Inflammatory macrophage treated with lipopolysaccharide for 1 hour (primary cell): ENCODE measurements around the gene MYO18A.
"Not testable (repeated sequence)": the region's sequence is repeated elsewhere in the genome, so short reads cannot be mapped to it uniquely, and the experiment has no call there.

Experiments
- DNase-seq, 2 donors: peaks; one replicate each; pipeline ENCODE4 v3.0.0-alpha.2; 2020 to 2022

Gene MYO18A, protein sequence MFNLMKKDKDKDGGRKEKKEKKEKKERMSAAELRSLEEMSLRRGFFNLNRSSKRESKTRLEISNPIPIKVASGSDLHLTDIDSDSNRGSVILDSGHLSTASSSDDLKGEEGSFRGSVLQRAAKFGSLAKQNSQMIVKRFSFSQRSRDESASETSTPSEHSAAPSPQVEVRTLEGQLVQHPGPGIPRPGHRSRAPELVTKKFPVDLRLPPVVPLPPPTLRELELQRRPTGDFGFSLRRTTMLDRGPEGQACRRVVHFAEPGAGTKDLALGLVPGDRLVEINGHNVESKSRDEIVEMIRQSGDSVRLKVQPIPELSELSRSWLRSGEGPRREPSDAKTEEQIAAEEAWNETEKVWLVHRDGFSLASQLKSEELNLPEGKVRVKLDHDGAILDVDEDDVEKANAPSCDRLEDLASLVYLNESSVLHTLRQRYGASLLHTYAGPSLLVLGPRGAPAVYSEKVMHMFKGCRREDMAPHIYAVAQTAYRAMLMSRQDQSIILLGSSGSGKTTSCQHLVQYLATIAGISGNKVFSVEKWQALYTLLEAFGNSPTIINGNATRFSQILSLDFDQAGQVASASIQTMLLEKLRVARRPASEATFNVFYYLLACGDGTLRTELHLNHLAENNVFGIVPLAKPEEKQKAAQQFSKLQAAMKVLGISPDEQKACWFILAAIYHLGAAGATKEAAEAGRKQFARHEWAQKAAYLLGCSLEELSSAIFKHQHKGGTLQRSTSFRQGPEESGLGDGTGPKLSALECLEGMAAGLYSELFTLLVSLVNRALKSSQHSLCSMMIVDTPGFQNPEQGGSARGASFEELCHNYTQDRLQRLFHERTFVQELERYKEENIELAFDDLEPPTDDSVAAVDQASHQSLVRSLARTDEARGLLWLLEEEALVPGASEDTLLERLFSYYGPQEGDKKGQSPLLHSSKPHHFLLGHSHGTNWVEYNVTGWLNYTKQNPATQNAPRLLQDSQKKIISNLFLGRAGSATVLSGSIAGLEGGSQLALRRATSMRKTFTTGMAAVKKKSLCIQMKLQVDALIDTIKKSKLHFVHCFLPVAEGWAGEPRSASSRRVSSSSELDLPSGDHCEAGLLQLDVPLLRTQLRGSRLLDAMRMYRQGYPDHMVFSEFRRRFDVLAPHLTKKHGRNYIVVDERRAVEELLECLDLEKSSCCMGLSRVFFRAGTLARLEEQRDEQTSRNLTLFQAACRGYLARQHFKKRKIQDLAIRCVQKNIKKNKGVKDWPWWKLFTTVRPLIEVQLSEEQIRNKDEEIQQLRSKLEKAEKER (N-terminal part only)

DNA sequence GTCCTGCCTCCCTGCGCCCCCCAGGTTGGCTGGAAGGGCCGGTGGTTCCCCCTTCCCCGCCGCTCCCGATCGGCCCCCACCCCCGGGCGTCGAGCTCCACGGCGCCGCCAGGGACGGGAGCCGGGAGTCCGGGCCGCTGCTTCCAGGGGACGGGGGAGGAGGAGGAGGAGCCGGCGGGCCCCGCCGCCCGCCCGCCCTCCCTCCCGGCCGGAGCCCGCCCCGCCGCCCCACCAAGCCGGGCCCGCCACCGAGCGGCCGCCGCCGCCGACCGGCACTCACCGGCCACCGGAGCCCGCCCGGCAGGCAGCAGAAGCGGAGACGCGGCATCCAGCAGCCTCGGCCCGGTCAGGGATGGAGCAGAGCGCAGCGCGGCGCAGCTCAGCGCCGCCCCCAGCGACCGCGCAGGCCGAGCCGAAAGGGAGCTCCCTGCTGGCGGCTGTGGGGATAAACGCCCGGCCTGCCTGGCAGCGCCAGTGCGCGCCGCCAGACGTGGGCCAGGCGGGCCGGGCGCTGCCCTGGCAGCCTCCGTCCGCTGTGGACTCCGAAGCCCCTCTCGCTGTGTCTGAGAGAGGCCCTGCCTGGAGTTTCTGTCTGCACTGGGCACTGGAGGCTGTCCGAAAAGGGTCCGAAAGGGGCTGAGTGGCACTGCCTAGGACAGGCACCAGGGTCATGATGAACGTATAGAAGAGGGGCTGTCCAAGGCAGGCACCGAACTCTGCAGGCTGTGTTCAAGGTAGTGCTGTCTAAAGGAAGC is at the start of gene MYO18A:
Gene MYO18A, minus strand, starts transcription at position 365 of the 754 bp plus-strand sequence. CDS start 13,458 bp downstream, outside the sequence.
- DNase-seq = peak; percentile 64 to 85

DNA sequence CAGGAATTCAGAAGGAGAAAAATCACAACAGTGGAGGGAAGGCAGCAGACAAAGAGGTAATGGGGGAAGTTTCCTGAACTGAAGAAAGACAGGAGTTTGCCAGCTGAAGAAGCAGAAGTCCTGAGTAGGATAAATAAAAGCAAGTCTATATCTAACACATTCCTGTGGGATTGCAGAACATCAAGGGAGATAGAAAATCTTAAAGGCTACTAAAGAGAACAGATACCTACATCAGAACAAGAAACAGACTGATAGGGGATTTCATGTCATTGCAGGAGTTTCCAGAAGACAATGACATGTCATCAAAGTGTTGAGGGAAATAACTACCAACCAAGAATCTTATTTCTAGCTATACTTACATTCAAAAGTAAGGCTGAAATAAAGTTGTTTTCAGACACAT is 45.2 kb upstream of the MYO18A start:
- DNase-seq = peak in 1 of 2 donors; percentile 44

DNA sequence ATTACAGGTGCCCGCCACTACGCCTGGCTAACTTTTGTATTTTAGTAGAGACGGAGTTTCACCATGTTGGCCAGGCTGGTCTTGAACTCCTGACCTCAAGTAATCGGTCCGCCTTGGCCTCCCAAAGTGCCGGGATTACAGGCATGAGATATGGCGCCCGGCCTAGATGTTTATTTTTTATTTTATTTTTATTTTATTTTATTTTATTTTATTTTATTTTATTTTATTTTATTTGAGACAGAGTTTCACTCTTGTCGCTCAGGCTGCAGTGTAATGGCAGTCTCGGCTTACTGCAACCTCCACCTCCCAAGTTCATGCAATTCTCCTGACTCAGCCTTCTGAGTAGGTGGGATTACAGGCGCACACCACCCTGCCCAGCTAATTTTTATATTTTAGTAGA is 41.1 kb upstream of the MYO18A start:
- not testable (repeated sequence) for DNase-seq

DNA sequence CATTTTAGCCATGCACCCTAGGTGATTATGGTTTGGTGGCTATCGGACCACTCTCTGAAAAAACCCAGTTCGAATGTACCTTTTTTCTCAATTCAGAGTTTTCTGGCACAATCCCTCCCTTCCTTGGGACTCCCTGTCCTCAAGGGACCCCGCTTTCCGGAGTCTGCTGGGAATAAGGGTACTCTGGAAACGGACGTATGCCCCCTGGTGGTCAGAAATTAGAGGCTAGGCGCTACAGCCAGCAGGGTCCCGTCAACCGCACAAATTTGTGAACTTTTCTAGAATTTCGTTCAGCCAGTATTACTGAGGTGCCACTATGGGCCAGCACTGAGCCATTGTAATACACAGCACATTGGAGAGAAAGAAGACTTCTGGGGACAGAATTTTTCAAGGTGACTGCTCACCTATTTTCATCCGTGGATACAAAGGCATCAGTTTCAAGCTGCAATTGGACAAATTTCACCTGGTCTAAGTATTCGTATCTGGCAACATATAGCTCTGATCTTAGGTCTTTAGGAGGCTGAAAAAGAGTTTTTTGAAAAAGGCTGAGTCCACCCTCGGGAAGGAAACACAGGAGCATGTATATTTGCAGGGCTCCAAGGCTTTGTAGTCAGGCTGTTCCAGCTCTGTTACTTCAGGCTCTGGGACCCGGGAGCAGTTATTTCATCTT is 39.3 kb upstream of the MYO18A start:
- peak; percentile 62 to 94 for DNase-seq

DNA sequence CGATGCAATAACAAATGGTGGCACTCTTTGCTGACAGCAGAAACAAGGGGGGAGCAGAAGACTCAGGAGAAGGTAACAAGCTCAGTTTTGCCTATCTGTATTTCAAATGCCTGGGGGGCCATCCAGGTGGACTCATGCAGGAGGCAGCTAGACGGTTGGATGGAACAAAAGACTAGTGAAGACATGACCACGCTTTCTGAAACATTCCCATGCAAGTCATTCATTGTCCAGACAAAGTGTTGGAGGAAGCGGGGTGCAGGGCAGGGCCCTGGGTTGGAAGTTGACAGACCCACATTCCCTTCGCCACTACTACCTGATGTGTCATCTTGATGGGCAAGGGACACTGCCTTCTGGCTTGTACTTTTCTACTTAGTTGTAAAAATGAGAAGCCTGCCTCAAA is 36.7 kb upstream of the MYO18A start:
- DNase-seq = no peak

DNA sequence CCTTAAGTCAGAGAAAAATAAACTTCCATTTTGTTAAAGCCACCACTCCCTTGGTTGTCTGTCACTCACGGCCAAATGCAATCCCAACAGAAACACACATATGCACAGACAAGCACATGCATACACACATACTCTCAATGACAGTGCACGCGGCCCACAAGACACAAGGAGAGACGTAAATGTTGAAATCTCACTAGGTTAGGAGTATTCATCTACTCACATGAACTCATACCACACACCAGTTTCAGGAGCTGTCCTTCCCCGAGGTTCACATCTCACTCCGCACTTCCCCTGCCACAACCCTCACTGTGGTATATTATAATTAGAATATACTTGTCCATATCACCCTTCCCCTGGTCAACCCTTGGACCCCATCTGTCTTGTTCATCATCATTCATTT is 36.0 kb upstream of the MYO18A start:
- no peak for DNase-seq

DNA sequence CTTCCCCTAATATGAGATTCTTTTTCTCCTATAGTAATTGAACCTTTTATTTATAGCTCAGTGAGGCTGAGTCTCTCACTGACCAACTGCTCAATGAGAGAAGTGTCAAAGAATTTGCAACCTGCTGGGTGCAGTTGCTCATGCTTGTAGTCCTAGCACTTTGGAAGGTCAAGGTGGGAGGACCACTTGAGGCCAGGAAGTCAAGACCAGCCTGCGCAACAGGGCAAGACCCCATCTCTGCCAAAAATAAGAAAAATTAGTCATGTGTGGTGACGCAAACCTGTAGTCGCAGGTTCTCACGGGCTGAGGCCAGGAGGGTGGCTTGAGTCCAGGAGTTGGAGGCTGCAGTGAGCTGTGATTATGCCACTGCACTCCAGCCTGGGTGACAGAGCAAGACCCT is 35.5 kb upstream of the MYO18A start:
- DNase-seq = no peak

DNA sequence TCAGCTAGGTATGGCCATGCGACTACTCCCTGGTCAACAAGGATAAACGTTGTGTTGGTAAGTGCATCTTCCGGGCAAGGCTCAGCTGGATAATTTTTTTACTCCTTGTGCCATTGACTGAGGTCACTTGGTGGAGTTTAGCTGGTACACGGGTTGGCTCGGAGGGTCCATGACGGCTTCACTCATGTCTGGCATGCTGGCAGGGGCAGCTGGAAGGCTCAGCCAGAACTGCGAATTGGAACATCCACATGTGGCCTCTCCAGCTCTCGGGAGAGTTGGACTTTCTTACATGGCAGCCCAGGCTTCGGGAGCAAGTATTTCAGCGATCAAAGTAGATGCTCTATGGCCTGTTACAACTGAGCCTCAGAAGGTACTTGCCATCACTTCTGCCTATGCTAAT is 35.0 kb upstream of the MYO18A start:
- no peak for DNase-seq

DNA sequence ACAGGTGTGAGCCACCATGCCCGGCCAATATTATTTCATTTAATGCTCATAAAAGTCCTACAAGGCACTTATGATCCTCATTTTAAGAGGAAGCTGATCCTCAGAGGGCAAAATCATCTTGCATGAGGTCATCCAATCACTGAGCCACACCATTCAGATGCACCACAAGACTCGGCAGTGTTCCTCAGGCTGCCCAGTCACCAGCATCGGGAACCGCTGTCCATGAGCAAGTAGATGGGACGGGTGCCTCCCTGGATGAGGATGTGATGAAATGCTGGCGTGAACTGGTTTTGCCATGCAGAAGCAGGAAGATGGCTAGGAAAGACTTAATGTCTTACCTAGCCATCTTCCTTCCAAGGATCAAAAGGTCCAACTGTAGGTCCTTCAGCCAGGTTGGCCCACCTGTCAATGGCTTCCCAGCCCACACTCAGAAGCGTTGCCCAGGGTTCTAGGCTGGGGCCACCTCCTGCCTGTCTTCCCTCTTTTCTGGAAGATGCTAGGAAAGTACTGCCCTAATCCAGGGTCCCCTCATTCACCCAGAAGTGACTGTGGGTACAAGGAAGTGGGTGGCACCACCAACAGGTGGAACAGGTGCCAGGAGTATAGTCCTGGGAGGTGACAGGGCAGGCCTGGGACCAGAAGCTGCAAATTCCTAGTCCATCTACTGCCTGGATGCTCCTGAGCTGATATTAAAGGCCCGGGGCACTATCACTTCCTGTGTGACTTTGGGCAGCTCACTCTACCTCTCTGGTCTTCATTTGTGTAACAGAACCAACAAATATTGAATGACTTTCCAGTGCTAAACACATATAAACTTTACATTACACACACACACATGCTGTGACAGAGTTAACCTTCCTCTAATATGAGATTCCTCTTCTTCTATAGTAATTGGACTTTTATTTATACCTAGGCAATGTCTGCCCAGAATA is 34.3 kb upstream of the MYO18A start:
- peak; percentile 86 to 97 for DNase-seq

DNA sequence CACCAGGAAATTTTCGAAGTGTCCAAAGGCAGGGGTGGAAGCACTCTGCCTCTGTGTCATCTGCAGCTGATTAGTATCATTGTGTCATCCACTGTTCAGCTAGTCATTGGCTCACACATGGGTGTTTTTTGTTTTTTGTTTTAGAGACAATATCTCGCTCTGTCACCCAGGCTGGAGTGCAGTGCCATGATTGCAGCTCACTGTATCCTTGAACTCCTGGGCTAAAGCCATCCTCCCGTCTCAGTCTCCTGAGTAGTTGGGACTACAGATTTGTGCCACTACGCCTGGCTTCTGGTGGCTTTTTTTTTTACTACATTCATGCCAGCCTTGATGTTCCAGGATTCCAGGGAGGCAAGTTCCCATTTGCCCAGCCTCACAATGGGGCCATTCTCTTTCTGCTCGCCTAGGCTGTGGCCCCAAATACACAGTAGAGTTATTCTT is 32.5 kb upstream of the MYO18A start:
- DNase-seq = peak; percentile 80 to 94

DNA sequence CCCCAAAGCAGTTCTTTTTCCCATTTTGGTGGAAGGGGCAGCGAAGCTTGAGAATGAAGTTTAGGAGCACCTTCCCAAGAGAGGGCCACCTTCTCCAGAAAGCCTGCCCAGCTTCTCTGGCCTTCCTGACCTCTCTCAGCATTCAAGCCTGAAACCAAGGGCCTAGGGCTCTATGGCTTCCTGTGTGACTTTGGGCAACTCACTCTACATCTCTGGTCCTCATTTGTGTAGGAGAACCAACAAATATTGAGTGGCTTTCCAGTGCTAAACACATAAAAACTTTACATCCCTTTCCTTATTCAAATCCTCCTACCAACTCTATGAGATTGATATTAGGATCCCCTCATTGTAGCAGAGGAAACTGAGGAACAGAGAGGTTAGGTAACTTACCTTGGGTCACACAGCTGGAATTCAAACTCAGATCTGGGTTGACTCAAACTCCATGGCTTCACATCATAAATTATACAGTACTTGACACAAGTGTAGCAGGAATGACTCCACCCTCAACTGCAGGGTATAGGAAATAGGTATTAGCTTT is 32.0 kb upstream of the MYO18A start:
- DNase-seq = no peak

DNA sequence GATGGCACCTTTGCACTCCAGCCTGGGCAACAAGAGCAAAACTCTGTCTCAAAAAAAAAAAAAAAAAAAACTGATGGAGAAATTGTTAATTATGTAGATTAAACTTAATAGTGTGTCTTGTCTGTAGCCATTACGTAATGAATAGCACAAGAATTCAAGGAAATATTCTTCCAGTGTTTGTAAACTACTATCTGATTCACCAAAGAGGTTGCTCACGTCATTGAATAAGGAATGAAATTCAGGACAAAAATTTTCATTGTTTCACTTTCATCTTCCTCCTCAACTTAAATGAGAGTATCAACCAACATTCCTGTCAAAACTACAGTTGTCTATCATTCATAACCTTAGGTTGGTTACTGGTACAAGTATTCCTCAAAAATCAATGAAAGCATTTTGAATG is 30.7 kb upstream of the MYO18A start:
- peak; percentile 71 to 85 for DNase-seq

DNA sequence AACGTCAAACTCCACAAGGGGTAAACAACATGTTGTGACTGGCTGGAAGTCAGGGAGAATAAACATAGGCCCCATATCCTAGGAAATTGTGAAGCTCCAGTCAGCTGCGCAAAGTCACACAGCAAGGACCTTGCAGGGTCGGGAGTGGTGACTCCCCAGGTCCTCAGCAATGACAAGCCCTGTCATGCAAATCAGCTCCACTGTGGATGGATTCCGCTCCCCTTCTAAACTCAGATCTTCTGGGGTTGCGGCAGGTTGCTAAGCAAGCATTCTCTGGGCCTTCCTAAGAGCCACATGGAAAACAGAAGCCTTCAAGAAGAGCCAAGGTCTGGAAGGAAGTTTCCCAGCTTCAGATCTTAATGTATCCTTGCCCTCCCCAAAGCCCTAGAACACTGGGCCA is 28.9 kb upstream of the MYO18A start:
- DNase-seq = no peak

DNA sequence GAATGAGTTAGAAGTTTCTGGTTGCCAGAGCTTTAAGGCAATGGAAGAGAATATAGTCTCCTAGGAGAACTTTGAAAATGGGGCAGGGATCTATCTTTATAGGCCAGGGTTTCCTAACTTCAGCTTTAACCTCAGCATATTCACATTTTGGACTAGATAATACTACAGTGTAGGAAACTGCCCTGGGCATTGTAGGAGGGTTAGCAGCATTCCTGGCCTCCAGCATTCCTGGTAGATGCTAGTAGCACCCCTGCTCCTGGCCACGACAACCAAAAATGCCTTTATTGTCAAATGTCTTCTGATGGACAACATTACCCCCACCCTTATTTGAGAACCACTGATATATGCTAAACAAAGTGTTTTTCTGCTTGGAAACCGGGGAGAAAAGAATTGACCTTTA is 27.8 kb upstream of the MYO18A start:
- DNase-seq = no peak

DNA sequence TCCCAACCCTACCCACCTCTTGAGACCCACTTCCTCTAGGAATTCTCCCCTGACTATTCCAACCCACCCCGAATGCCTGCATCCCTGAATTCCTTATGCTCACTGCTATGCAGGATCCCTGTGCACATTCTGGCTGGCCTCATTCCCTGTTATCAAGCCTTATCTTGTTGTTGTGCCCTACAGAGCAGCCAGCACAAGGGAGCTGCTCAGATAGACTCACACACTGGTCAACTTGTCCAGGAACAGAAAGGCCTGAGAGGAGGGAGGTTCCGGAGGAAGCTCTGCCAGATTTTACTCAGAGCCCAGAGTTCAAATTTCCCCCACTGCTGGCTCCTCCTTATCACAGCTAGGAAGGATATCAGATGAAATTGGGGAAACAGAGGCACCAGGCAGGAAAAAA is 24.8 kb upstream of the MYO18A start:
- no peak for DNase-seq

DNA sequence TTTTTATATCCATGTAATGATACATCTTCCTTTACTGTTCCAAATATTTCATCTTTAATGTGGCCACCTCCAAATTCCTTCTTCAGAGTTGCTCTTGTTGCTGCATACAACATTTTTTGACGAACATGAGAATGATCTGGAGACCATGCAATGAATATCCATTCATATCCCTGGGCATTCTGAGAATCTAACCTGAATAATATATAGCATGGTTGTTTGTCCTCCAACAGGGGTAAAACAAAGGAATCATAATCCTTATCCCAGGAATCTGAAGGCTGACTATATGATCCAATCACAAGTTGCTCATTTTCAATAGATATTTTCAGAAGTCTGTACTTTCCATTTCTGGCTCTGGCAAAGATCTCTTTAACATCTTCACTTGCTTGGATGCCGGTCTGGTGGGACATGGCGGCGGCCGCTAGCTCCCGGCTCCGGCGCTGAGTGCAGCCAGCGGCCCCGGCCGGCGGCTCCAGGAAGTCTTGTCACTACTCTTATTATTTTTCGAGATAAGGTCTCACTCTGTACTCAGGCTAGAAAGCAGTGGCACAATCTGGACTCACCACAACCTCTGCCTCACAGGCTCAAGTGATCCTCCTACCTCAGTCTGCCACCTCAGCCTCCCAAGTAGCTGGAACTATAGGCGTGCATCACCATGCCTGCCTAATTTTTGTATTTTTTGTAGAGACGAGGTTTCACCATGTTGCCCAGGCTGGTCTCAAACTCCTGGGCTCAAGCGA is 24.0 kb upstream of the MYO18A start:
- DNase-seq = not testable (repeated sequence)

DNA sequence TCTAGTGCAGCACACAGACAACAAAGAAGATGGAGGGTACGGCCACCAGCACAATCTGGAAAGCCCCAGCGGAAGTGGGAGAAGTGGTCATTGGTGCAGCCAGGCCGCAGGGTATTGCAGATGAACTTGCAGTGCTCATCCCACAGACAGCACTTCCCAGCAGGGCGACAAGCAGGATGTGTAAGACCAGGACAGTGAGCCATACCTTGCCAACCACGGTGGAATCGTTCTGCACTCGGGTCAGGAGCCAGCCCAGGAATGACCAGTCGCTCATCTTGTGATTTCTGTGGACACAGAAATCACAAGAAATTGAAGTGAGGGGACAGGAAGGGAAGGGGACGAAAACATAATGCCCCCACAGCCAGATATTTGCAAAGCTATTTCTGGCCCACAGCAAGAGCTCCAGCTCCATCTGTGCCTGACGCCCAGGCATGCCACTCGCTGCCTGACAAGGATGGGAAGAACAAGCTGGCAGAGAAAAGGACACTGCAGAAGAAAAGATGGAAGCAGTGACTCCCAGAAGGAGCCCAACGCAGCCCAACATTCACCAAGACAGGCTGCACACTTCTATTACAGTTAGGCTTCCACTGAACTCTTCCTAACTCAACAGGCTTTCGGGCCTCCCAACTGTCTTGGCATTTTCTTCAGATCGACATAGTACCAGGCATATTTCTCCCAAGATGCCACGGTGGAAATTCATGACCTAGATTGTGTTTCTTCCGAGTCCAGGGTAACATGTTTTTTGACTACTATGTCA is 17.5 kb upstream of the MYO18A start:
- DNase-seq = peak in 1 of 2 donors; percentile 69

DNA sequence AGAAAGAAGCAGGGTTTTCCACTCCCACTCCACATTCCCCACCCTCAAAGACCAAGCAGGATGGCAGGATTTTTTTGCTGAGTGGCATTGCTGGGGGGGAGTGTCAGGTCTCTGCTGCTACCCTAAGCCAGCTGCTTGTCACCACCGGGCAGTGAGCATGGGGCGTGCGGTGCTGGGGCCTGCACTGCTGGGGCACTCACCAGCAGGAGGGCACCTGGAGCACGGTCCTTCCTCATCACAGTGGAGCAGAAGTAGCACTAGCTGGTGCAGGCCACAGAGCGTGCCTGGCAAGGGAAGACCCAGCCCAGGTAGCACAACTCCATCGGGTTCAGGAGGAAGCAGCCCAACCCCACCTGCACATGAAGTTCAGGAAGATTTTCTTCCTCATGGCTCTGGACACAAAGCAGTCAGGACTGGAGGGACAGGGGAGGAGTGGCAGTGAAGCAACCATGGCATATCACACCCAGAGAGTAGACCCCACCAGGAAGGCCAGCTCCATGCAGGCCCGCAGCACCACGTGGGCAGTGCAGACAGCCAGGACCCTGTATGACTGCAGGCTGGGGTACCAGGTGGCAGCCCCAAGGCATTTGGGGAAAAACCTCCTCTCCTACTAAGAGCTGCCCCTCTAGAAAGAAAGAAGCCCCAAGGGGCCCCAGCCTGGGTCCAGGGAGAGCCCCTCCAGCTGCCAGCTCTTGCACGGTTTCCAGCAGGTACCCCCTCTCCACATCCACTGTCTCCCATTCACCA is 16.7 kb upstream of the MYO18A start:
- DNase-seq = no peak
